ENCODE data around the gene SGIP1. TPM values are rescaled to one million over a fixed set of nuclear protein-coding genes. Genes with fewer than 3 reads are reported as not detected.

SGIP1 gene
- total and polyA plus RNA-seq, 2 of the 4 experiments (the other 2 are of a cell fraction): 27.1 to 42.7 TPM

DNA sequence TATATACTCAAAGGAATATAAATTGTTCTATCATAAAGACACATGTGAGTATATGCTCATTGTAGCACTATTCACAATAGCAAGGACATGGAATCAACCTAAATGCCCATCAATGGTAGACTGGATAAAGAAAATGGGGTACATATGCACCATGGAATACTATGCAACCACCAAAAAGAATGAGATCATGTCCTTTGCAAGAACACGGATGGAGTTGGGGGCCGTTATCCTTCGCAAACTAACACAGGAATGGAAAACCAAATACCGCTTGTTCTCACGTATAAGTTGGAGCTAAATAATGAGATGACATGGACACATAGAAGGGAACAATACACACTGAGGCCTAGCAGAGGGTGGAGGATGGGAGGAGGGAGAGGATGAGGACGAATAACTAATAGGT, 16.0 kb upstream of the SGIP1 start:
- dilution Hi-C loops (cut with HindIII; ENCODE audit: low sequenced_read_pairs, unreplicated experiment): no loop called here
- POLR2A ChIA-PET (ENCODE audit: unreplicated experiment): no interaction called here

More for the DNA sequence above, 16.0 kb upstream of the SGIP1 start:
- Histone ChIP-seq H3K9me3 (ENCODE audit: control insufficient read depth, insufficient read depth, low read length) (no peaks in the 10 kb centered on the region), H3K4me2 (ENCODE audit: low read depth, low read length) (no peak overlapping the region), H3K4me1 (ENCODE audit: control insufficient read depth, insufficient read depth, low read length) (no peaks in the 10 kb centered on the region), H4K91ac (ENCODE audit: insufficient read depth, low read depth, low read length) (no peak overlapping the region), H3K4ac (ENCODE audit: low read depth, low read length) (no peak overlapping the region), H3K79me1 (ENCODE audit: low read depth in 1 of 2, low read length in 2 of 2) (no peaks in the 10 kb centered on the region), H4K8ac (ENCODE audit: low read depth in 2 of 2, low read length in 2 of 2) (no peak overlapping the region), H3K9ac (ENCODE audit: low read depth, low read length) (no peak overlapping the region), H3K27ac (ENCODE audit: insufficient read depth, low read length) (no peak overlapping the region), H2AFZ (replicated peaks; ENCODE audit: low read length, poor library complexity) (no peak overlapping the region), H3K14ac (replicated peaks; ENCODE audit: low read depth, low read length) (no peak overlapping the region), H3K27me3 (ENCODE audit: control insufficient read depth, insufficient read depth, low read length) (no peaks in the 10 kb centered on the region), H3K18ac (ENCODE audit: low read depth, low read length) (no peak overlapping the region), H4K20me1 (ENCODE audit: insufficient read depth, low read length) (no peaks in the 10 kb centered on the region), H2AK5ac (ENCODE audit: low read depth, low read length) (no peak overlapping the region), H3K36me3 (ENCODE audit: control insufficient read depth, insufficient read depth, low read length) (no peaks in the 10 kb centered on the region), H2BK20ac (ENCODE audit: low read depth, low read length) (no peak overlapping the region), H4K5ac (ENCODE audit: low read depth, low read length) (no peak overlapping the region), H3K56ac (ENCODE audit: extremely low read depth, insufficient read depth, low read length) (no peak overlapping the region), H3K23ac (ENCODE audit: low read depth, low read length) (no peak overlapping the region), H2BK120ac (ENCODE audit: low read depth, low read length) (no peak overlapping the region), H2BK5ac (ENCODE audit: low read depth, low read length, poor library complexity, severe bottlenecking) (no peak overlapping the region), H2AK9ac (replicated peaks; ENCODE audit: low read depth, low read length, poor library complexity) (no peak overlapping the region), H3K9me1 (ENCODE audit: insufficient read depth, low read length) (no peaks in the 10 kb centered on the region), H2BK15ac (ENCODE audit: low read depth, low read length) (no peak overlapping the region), H3K4me3 (ENCODE audit: insufficient read depth, low read depth, low read length) (no peak overlapping the region)
- BruUV-seq (replicated peaks): no TSS peak
- intact Hi-C loops (cut with micrococcal nuclease) (no loop called here), in situ Hi-C loops (cut with MboI; ENCODE audit: low sequenced_read_pairs) (no loop called here)
- CTCF ChIA-PET: no interaction called here
- DNase-seq: no peak
- WGBS, 2 experiments (ENCODE audit: extremely low coverage in 2 of 2, insufficient read length in 1 of 2): 60% methylated on average over 3 of the region's 6 CpGs; no CpG with 5 or more reads in 1 of the 2 experiments
- ATAC-seq (ENCODE audit: low read depth): no peak
- TF ChIP-seq MXI1 (IDR thresholded peaks at IDR 0.05; ENCODE audit: borderline replicate concordance, low read depth, low read length) (no peak), CEBPB (IDR thresholded peaks at IDR 0.05; ENCODE audit: low read depth, low read length) (no peak), CTCF (conservative IDR thresholded peaks at IDR 0.05; ENCODE audit: low read depth, low read length) (no peak), MAFK (IDR thresholded peaks at IDR 0.05; ENCODE audit: low read depth, low read length) (no peak), FOS (IDR thresholded peaks at IDR 0.05; ENCODE audit: low read depth, low read length) (no peak), BHLHE40 (IDR thresholded peaks at IDR 0.05; ENCODE audit: low read depth, low read length) (no peak), SMC3 (IDR thresholded peaks at IDR 0.05; ENCODE audit: low read depth, low read length) (no peak), RFX5 (IDR thresholded peaks at IDR 0.05; ENCODE audit: low read depth, low read length) (no peak), NFE2L2 (IDR thresholded peaks at IDR 0.05; ENCODE audit: low read depth, low read length) (no peak)
- TF ChIP-seq, protein P1, sequence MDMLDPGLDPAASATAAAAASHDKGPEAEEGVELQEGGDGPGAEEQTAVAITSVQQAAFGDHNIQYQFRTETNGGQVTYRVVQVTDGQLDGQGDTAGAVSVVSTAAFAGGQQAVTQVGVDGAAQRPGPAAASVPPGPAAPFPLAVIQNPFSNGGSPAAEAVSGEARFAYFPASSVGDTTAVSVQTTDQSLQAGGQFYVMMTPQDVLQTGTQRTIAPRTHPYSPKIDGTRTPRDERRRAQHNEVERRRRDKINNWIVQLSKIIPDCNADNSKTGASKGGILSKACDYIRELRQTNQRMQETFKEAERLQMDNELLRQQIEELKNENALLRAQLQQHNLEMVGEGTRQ (IDR thresholded peaks at IDR 0.05; ENCODE audit: low read depth, low read length): no peak

All from IMR-90 (cell line).